HG03342 (cell line): ENCODE results near the gene CDC42.
"Not testable (repeated sequence)": the region's sequence is repeated elsewhere in the genome, so short reads cannot be mapped to it uniquely, and the experiment has no call there.

Source experiments
- ATAC-seq: cut with Tn5 transposase; IDR thresholded peaks from one replicate; pipeline ENCODE4 v1.9.1; 2021; ENCODE audit warnings: mild to moderate bottlenecking, moderate library complexity; ENCODE audit not compliant: unreplicated experiment

Gene CDC42

GRCh38 chr1:22074803-22075202, 22.3 kb downstream of the CDC42 start:
- no peak for ATAC-seq

GRCh38 chr1:22075718-22076117, 23.2 kb downstream of the CDC42 start:
- ATAC-seq: no peak

- no peak for ATAC-seq
Observed at GRCh38 chr1:22076346-22076745, 23.8 kb downstream of the CDC42 start.

- no peak for ATAC-seq
Observed at GRCh38 chr1:22077728-22078127, 25.2 kb downstream of the CDC42 start.

- no peak for ATAC-seq
Observed at GRCh38 chr1:22078133-22078532, 25.6 kb downstream of the CDC42 start.

- ATAC-seq: no peak
Observed at GRCh38 chr1:22080191-22080590, 27.7 kb downstream of the CDC42 start.

GRCh38 chr1:22088331-22088730, 35.8 kb downstream of the CDC42 start:
- no peak for ATAC-seq

- no peak for ATAC-seq
Observed at GRCh38 chr1:22089134-22089571, 36.6 kb downstream of the CDC42 start.

GRCh38 chr1:22089787-22090186, 37.3 kb downstream of the CDC42 start:
- ATAC-seq: no peak

GRCh38 chr1:22090867-22091266, 38.4 kb downstream of the CDC42 start:
- ATAC-seq: no peak

- ATAC-seq: not testable (repeated sequence)
Observed at GRCh38 chr1:22092026-22092768, 39.7 kb downstream of the CDC42 start.

GRCh38 chr1:22093513-22093912, 41.0 kb downstream of the CDC42 start:
- ATAC-seq: no peak

- ATAC-seq: no peak
Observed at GRCh38 chr1:22096036-22096435, 43.5 kb downstream of the CDC42 start.

- no peak for ATAC-seq
Observed at GRCh38 chr1:22096463-22096862, 44.0 kb downstream of the CDC42 start.

- no peak for ATAC-seq
Observed at GRCh38 chr1:22098752-22099151, 46.2 kb downstream of the CDC42 start.

- ATAC-seq: no peak
Observed at GRCh38 chr1:22100168-22100567, 47.7 kb downstream of the CDC42 start.

- ATAC-seq: no peak
Observed at GRCh38 chr1:22101199-22101598, 48.7 kb downstream of the CDC42 start.

GRCh38 chr1:22101995-22102394, 49.5 kb downstream of the CDC42 start:
- no peak for ATAC-seq

- ATAC-seq: no peak
Observed at GRCh38 chr1:22102746-22103145, 50.2 kb downstream of the CDC42 start.

- no peak for ATAC-seq
Observed at GRCh38 chr1:22104094-22104493, 51.6 kb downstream of the CDC42 start.

GRCh38 chr1:22104865-22105437, 52.4 kb downstream of the CDC42 start:
- no peak for ATAC-seq

- ATAC-seq: no peak
Observed at GRCh38 chr1:22105611-22106207, 53.2 kb downstream of the CDC42 start.
